SHP77 treated with DMSO at 0.1 percent for 48 hours (cell line): ENCODE results near the gene GASK1A.

ENCODE experiments used
- DNase-seq: peaks from one replicate; lab custom pipeline; 2025; lab: John Stamatoyannopoulos, UW

GASK1A gene

GRCh38 chr3:42982645-42983412 lies 3.7 kb downstream of the GASK1A start:
- no peak for DNase-seq

GRCh38 chr3:42983927-42984326 lies 4.8 kb downstream of the GASK1A start:
- no peak for DNase-seq

GRCh38 chr3:42984701-42985100 lies 5.6 kb downstream of the GASK1A start:
- DNase-seq: no peak

GRCh38 chr3:42988097-42988496 lies 9.0 kb downstream of the GASK1A start:
- no peak for DNase-seq

- DNase-seq: no peak
Measured at GRCh38 chr3:42988566-42988965, 9.5 kb downstream of the GASK1A start.

GRCh38 chr3:42991341-42992315 lies 12.5 kb downstream of the GASK1A start:
- no peak for DNase-seq

GRCh38 chr3:42994595-42994994 lies 15.5 kb downstream of the GASK1A start:
- no peak for DNase-seq

GRCh38 chr3:42996021-42996420 lies 16.9 kb downstream of the GASK1A start:
- DNase-seq: no peak

- DNase-seq: no peak
Measured at GRCh38 chr3:42996633-42997075, 17.5 kb downstream of the GASK1A start.

GRCh38 chr3:42999212-42999611 lies 20.1 kb downstream of the GASK1A start:
- no peak for DNase-seq

- DNase-seq: no peak
Measured at GRCh38 chr3:42999632-43000031, 20.5 kb downstream of the GASK1A start.

- no peak for DNase-seq
Measured at GRCh38 chr3:43000387-43000786, 21.3 kb downstream of the GASK1A start.

GRCh38 chr3:43001094-43001553 lies 22.0 kb downstream of the GASK1A start:
- no peak for DNase-seq

GRCh38 chr3:43001556-43002121 lies 22.5 kb downstream of the GASK1A start:
- DNase-seq: no peak

- no peak for DNase-seq
Measured at GRCh38 chr3:43004282-43004681, 25.2 kb downstream of the GASK1A start.

- no peak for DNase-seq
Measured at GRCh38 chr3:43005253-43005652, 26.1 kb downstream of the GASK1A start.

GRCh38 chr3:43005981-43006380 lies 26.9 kb downstream of the GASK1A start:
- DNase-seq: no peak

- no peak for DNase-seq
Measured at GRCh38 chr3:43006825-43007224, 27.7 kb downstream of the GASK1A start.

GRCh38 chr3:43009547-43009946 lies 30.4 kb downstream of the GASK1A start:
- DNase-seq: no peak

- DNase-seq: no peak
Measured at GRCh38 chr3:43010638-43011037, 31.5 kb downstream of the GASK1A start.

GRCh38 chr3:43011638-43012037 lies 32.5 kb downstream of the GASK1A start:
- DNase-seq: no peak

GRCh38 chr3:43012174-43012573 lies 33.1 kb downstream of the GASK1A start:
- no peak for DNase-seq
